Fibroblast of pulmonary artery (primary cell): ENCODE results near the gene USP21.

Experiments
- DNase-seq: peaks from one replicate; pipeline ENCODE4 v3.0.0-alpha.2; 2010; ENCODE audit warnings: low read depth
- H3K4me3 ChIP-seq: replicated peaks from 2 replicates; pipeline ENCODE4 v1.5.1; 2011; ENCODE audit warnings: low read depth, mild to moderate bottlenecking, control low read depth, low read length, moderate library complexity
- TF ChIP-seq, protein P1 (sequence below): IDR thresholded peaks from 2 replicates; pipeline ENCODE4 v1.5.1; 2011; ENCODE audit warnings: mild to moderate bottlenecking, control low read depth, low read length, inconsistent platforms; ENCODE audit errors: missing control alignments

The USP21 gene

GRCh38 chr1:161175771-161176453 is 16.6 kb downstream of the USP21 start:
- TF ChIP-seq, protein P1, sequence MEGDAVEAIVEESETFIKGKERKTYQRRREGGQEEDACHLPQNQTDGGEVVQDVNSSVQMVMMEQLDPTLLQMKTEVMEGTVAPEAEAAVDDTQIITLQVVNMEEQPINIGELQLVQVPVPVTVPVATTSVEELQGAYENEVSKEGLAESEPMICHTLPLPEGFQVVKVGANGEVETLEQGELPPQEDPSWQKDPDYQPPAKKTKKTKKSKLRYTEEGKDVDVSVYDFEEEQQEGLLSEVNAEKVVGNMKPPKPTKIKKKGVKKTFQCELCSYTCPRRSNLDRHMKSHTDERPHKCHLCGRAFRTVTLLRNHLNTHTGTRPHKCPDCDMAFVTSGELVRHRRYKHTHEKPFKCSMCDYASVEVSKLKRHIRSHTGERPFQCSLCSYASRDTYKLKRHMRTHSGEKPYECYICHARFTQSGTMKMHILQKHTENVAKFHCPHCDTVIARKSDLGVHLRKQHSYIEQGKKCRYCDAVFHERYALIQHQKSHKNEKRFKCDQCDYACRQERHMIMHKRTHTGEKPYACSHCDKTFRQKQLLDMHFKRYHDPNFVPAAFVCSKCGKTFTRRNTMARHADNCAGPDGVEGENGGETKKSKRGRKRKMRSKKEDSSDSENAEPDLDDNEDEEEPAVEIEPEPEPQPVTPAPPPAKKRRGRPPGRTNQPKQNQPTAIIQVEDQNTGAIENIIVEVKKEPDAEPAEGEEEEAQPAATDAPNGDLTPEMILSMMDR: no peak
- H3K4me3 ChIP-seq: peak overlapping the region; percentile 98
- DNase-seq: no peak

- TF ChIP-seq, protein P1: no peak
- DNase-seq: no peak
- peak overlapping the region; percentile 98 for H3K4me3 ChIP-seq
These were observed 17.3 kb downstream of the USP21 start for GRCh38 chr1:161176468-161177111.

DNA sequence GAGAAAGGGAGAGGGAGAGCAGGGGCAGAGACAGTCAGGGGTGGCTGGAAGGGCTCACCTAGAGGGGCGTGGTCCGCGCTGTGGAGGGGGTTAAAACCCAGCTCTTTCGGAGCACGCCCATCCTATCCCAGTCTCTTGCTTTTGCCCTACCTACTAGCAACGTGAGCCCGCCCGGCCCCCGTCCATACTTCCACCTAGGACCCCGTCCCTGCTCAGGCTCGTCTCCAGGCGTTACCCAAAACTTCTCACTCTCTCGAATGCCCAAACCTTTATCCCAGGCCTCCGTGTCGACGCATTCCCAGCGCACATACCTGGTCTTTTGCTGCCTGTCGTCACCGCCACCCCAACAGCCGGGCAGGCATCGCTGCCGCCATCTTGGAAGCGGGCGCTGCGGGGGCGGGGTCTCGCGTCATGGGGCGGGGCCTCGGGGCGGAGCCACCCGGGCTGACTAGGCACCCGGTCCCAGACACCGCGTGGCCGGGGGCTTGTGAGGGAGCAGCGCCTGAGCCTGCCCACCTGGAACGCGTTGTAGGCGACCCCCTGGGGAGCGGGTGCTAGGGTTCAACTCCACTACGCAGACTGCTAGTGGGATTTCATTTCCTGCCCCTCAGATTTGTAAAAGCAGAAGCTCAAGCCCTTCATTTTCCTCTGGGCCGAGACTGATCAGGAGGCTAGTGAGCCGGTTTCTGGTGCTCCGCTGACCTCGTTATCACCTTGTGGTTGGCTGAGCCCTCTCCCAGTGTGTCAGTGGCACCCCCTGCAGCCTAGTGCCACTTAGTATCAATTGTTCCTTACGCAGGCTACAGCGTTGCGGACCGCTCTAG is 18.0 kb downstream of the USP21 start, which contains the start of gene B4GALT3:
TSS of gene B4GALT3 (minus strand) at position 396 of the 824 bp plus-strand sequence. CDS start 1,447 bp downstream, outside the sequence.
- TF ChIP-seq, protein P1: no peak
- DNase-seq: peak; percentile 74
- H3K4me3 ChIP-seq: peak within 1 kb of the TSS; percentile 98

GRCh38 chr1:161177936-161178244 is 18.6 kb downstream of the USP21 start:
- TF ChIP-seq, protein P1: no peak
- no peak for DNase-seq
- peak overlapping the region; percentile 98 for H3K4me3 ChIP-seq

DNA sequence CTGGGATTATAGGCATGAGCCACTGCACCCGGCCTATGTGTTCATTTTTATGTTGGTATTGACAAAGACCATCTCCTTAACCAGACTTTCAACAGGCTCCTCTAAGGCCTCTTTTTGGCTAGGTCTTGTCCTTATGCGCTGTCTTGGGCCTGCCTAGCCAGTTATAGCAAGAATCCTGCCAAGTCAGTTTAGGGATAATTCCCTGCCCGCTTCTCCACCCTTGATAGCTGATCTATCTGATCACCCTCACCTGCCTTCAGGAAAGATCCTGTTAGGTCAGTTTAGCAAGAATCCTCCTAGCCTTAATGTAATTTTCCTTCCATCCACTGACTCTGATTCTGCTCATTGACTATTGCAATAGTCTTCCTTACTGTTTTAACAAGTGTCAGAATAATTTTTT is 20.4 kb downstream of the USP21 start:
- no peak for DNase-seq

GRCh38 chr1:161180639-161181038 is 21.3 kb downstream of the USP21 start:
- TF ChIP-seq, protein P1: peak; percentile 47
- DNase-seq: peak; percentile 50
- no peak overlapping the region for H3K4me3 ChIP-seq

More for the DNA sequence above, 20.4 kb downstream of the USP21 start:
- TF ChIP-seq, protein P1: no peak
- no peak overlapping the region for H3K4me3 ChIP-seq
